Measurements from ENCODE around the gene FAM98C. TPM values are rescaled to one million over a fixed set of nuclear protein-coding genes. Genes with fewer than 3 reads are reported as not detected.

The FAM98C gene
- polyA plus RNA-seq, 1 donor, result 26.9 TPM

DNA sequence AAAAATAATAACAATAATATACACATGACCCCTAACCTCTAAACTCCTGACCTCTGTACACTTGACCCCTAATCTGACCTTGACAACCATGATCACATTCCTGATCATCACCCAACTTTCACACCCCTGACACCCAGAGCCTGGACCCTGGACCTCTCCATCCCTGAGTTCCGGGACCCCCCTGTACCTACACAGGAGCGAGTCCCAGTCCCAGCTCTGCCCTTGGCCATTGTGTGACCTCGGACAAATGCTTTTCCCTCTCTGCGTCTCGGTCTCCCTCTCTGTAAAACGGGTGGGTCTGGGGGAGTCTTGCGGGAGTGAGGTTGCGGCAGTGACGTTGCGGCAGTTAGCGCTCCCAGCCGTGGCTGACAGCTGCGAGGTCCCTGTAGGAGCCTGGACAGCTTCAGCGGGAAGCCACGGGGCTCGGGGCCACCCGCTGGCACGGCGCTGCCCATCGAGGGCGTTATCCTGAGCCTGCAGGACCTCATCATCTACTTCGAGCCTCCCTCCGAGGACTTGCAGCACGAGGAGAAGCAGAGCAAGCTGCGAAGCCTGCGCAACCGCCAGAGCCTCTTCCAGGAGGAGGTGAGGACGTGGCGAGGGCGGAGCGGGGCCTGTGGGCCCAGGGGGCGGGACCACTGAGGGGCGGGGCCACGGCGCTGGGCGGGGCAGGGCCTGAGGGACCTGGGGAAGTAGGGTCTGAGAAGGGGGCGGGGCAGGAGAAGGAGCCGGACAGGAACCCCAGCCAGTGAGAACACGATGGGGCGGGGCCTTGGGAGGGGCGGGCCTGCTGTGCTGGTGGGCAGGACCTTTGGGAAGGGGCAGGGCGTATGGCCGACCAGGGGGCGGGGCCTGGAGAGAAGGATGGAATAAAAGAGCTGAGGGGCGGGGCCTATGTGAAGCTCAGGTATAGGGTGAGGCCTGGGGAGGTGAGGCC is 49.8 kb downstream of the FAM98C start:
- Histone ChIP-seq H3K4me3 (ENCODE audit: low read length) (no peak overlapping the region), H3K27ac (ENCODE audit: low read length) (no peak overlapping the region), H3K36me3 (ENCODE audit: control insufficient read depth, insufficient read depth, low read length) (no peaks in the 10 kb centered on the region), H3K27me3 (ENCODE audit: control insufficient read depth, insufficient read depth, low read length) (no peaks in the 10 kb centered on the region), H3K4me1 (ENCODE audit: control insufficient read depth, insufficient read depth, low read length) (no peaks in the 10 kb centered on the region), H3K9me3 (ENCODE audit: control insufficient read depth, low read depth, low read length) (peaks cover 4% of the 10 kb centered on the region)
- WGBS (ENCODE audit: insufficient coverage, low lambda C conversion rate), result no CpG with 5 or more reads among the region's 45 CpGs
- DNase-seq, result no peak

DNA sequence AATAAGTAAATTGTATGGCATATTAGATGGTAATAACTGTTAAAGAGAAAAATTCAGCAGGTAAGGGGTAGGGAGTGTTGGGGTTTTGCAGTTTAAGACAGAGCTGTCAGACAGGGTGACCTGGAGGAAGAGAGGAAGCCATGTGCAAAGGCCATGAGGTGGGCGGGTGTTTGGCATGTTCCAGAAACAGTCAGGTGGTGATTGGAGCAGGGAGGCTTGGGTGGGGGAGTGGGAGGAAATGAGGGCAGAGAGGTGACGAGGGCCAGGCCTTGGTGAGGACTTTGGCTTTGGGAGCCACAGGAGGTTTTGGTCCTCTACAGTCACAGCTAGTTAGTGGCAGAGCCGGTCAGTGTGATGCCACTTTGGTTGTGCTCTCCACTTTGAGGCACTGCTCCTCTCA is 50.7 kb downstream of the FAM98C start:
- H3K4me3 ChIP-seq (ENCODE audit: low read length), result no peak overlapping the region
- WGBS (ENCODE audit: insufficient coverage, low lambda C conversion rate), result no CpG with 5 or more reads among the region's 3 CpGs

DNA sequence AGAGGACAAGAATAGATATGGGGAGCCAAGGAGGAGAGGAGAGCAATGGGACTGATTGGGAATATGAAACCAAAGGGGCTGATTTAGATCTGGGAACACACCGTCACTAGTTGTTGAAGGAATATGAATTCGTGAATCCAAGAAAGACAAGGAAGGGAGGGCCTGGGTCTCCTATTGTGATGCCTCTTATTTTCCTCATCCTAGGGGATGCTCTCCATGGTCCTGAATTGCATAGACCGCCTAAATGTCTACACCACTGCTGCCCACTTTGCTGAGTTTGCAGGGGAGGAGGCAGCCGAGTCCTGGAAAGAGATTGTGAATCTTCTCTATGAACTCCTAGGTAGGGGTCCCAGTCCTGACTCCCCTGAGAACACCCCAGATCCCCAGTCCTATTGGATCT is 52.1 kb downstream of the FAM98C start:
- no peak for DNase-seq
- H3K36me3 ChIP-seq (ENCODE audit: control insufficient read depth, insufficient read depth, low read length), result no peaks in the 10 kb centered on the region
- no peaks in the 10 kb centered on the region for H3K4me1 ChIP-seq (ENCODE audit: control insufficient read depth, insufficient read depth, low read length)
- H3K27ac ChIP-seq (ENCODE audit: low read length), result no peak overlapping the region
- H3K4me3 ChIP-seq (ENCODE audit: low read length), result no peak overlapping the region
- H3K27me3 ChIP-seq (ENCODE audit: control insufficient read depth, insufficient read depth, low read length), result no peaks in the 10 kb centered on the region
- peaks cover 4% of the 10 kb centered on the region for H3K9me3 ChIP-seq (ENCODE audit: control insufficient read depth, low read depth, low read length)
- WGBS (ENCODE audit: insufficient coverage, low lambda C conversion rate), result no CpG with 5 or more reads among the region's 4 CpGs

More for the DNA sequence above, 50.7 kb downstream of the FAM98C start:
- no peaks in the 10 kb centered on the region for H3K4me1 ChIP-seq (ENCODE audit: control insufficient read depth, insufficient read depth, low read length)
- no peaks in the 10 kb centered on the region for H3K36me3 ChIP-seq (ENCODE audit: control insufficient read depth, insufficient read depth, low read length)
- H3K27me3 ChIP-seq (ENCODE audit: control insufficient read depth, insufficient read depth, low read length), result no peaks in the 10 kb centered on the region
- DNase-seq, result no peak
- peaks cover 4% of the 10 kb centered on the region for H3K9me3 ChIP-seq (ENCODE audit: control insufficient read depth, low read depth, low read length)
- no peak overlapping the region for H3K27ac ChIP-seq (ENCODE audit: low read length)

DNA sequence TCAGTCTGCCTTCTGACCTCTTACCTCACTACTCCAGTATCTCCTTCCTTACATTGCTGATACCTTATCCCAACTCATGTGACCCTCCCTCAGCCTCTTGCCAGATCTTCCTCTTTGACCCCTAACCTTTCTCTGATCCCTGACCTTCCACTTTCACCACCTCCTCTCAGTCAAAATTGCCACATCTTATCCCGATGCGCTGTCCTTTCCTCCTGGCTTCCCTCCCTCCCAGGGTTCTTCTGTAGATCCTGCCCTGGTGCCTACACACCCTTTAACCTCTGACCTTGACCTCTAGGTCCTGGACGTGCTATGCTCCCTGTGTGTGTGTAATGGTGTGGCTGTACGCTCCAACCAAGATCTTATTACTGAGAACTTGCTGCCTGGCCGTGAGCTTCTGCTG is 54.3 kb downstream of the FAM98C start:
- WGBS (ENCODE audit: insufficient coverage, low lambda C conversion rate), result no CpG with 5 or more reads among the region's 5 CpGs
- H3K27ac ChIP-seq (ENCODE audit: low read length), result no peak overlapping the region
- H3K9me3 ChIP-seq (ENCODE audit: control insufficient read depth, low read depth, low read length), result peaks cover 4% of the 10 kb centered on the region
- no peaks in the 10 kb centered on the region for H3K36me3 ChIP-seq (ENCODE audit: control insufficient read depth, insufficient read depth, low read length)
- no peaks in the 10 kb centered on the region for H3K4me1 ChIP-seq (ENCODE audit: control insufficient read depth, insufficient read depth, low read length)
- DNase-seq, result no peak
- no peaks in the 10 kb centered on the region for H3K27me3 ChIP-seq (ENCODE audit: control insufficient read depth, insufficient read depth, low read length)
- no peak overlapping the region for H3K4me3 ChIP-seq (ENCODE audit: low read length)

DNA sequence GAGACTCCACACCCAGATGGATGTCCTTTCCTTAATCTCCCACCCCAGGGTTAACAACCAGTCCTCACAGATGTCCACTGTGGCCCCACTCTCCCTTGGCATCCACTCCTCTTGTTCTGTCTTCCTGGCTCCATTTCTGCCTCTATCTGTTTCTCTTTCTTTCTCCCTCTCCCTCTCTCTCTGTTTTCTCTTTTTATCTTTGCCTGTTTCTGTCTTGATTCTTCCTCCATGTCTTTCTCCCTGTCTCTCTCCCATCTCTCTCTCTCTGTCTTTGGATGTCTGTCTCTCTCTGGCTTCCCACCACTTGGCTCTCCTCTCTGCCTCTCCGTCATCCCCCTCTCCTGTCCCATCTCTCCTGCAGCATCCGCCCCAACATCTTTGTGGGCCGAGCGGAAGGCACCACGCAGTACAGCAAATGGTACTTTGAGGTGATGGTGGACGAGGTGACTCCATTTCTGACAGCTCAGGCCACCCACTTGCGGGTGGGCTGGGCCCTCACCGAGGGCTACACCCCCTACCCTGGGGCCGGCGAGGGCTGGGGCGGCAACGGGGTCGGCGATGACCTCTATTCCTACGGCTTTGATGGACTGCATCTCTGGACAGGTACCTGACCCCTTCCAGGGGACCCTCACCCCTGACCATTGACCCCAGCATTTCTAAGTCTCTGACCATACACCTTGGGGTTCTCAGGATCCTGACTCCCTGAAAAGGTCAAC is 55.0 kb downstream of the FAM98C start:
- Histone ChIP-seq H3K4me1 (ENCODE audit: control insufficient read depth, insufficient read depth, low read length) (no peaks in the 10 kb centered on the region), H3K9me3 (ENCODE audit: control insufficient read depth, low read depth, low read length) (no peaks in the 10 kb centered on the region), H3K27me3 (ENCODE audit: control insufficient read depth, insufficient read depth, low read length) (no peaks in the 10 kb centered on the region), H3K27ac (ENCODE audit: low read length) (no peak overlapping the region), H3K4me3 (ENCODE audit: low read length) (no peak overlapping the region), H3K36me3 (ENCODE audit: control insufficient read depth, insufficient read depth, low read length) (no peaks in the 10 kb centered on the region)
- no CpG with 5 or more reads among the region's 15 CpGs for WGBS (ENCODE audit: insufficient coverage, low lambda C conversion rate)
- no peak for DNase-seq

Other genes starting within 250 kb of the FAM98C start
- 1.8 TPM for gene DPF1, start 178.9 kb upstream of the FAM98C start, polyA plus RNA-seq
- 31.2 TPM for gene PPP1R14A, start 146.7 kb upstream of the FAM98C start, polyA plus RNA-seq
- 390 TPM for gene SPINT2, start 138.5 kb upstream of the FAM98C start, polyA plus RNA-seq
- gene C19orf33, start 98.8 kb upstream of the FAM98C start, polyA plus RNA-seq, result 387 TPM
- gene YIF1B, start 87.1 kb upstream of the FAM98C start, polyA plus RNA-seq, result 22.0 TPM
- 4.7 TPM for gene KCNK6, start 83.2 kb upstream of the FAM98C start, polyA plus RNA-seq
- gene CATSPERG, start 67.3 kb upstream of the FAM98C start, polyA plus RNA-seq, result 13.4 TPM
- 138 TPM for gene PSMD8, start 28.5 kb upstream of the FAM98C start, polyA plus RNA-seq
- 4.4 TPM for gene GGN, start 15.1 kb upstream of the FAM98C start, polyA plus RNA-seq
- 3.9 TPM for gene SPRED3, start 14.4 kb upstream of the FAM98C start, polyA plus RNA-seq
- 1.5 TPM for gene RASGRP4, start 23.1 kb downstream of the FAM98C start, polyA plus RNA-seq
- gene RYR1, start 30.6 kb downstream of the FAM98C start, polyA plus RNA-seq, result 2.9 TPM
- 3.7 TPM for gene MAP4K1, start 214.9 kb downstream of the FAM98C start, polyA plus RNA-seq
- 290 TPM for gene EIF3K, start 216.1 kb downstream of the FAM98C start, polyA plus RNA-seq
- 747 TPM for gene ACTN4, start 244.6 kb downstream of the FAM98C start, polyA plus RNA-seq